Dedifferentiated amniotic fluid mesenchymal stem cell (primary cell): Measurements from ENCODE around the gene VPS29.
A peak's percentile ranks its signal among the peaks of the same experiment; 100 is the strongest.
"Not testable (repeated sequence)": the region's sequence is repeated elsewhere in the genome, so short reads cannot be mapped to it uniquely, and the experiment has no call there.

Source experiments
- DNase-seq: peaks from one replicate; pipeline ENCODE4 v3.0.0-alpha.2; 2016; ENCODE audit errors: extremely low spot score

Gene VPS29

DNA sequence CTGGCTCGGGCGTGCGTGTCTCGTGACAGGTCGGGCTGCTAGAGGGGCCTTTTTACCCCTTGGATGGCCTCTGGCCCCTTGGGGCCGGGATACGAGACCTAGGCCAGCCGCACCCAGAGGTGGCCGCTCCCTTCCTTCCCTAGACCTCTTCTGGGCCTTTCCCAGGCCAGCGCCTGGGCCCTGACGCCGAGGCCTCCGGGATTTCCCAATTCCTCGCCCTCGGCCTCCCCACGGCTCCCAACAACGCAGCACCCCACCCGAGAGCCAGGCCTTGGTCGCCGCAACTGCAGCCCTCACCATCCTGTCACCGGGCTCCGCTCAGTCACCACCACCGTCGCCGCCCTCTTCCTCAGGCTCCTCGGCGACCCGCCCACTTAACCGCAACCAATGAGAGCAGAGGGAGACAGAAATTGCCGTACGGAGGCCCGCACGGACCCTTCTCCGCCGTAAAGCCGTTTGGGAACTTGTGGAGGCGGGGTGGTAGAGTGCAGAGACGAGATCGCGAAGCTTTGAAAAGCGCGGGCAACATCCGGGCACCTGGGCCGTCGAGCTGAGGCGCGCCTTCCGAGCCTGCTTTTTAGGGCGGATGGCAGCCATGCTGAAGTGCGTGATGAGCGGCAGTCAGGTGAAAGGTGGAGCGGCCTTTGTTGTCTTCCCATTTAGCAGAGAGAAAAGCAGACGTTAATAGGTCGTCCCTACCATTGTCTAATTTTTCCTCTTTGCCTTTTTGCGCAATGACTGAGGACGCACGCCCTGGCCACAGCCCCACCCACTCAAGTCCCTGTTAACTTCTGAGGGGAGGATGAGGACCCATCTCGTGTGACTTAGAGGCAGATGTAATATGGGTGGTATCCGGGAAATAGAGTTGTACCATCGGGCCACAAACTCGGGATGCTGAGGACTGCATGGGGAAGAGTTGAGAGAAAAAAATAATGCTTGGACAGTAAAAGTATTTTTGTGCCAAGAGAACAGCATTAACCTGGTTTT is at the start of gene VPS29, which contains the start of gene RAD9B:
Gene VPS29 (minus strand): TSS at position 360 of the 987 bp plus-strand sequence. CDS start 60 bp downstream, at position 300.
Gene RAD9B (plus strand): TSS at position 580 of the 987 bp plus-strand sequence. CDS start 7 bp downstream, at position 587.
- DNase-seq, result peak; percentile 96

GRCh38 chr12:110550981-110551380 is 49.1 kb upstream of the VPS29 start:
- DNase-seq, result no peak

DNA sequence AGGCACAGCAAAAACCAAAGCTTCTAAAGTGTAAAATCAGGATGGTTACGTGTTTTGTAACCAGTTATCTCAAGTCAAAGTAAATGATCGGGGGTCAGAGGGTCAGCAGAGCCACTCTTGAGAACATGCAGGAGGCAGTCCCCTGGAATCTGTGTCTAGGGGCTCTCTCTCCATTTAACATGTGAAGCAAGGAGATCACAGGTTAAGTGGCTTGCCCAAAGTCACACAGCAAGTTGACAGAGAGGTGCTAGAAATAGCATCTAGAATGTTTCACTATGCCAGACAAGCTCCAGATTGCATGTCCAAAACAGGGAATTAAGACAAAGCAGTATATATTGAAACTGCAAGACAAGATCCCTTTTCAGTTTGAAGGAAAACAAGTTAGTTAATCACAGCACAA is 47.8 kb upstream of the VPS29 start:
- DNase-seq, result no peak

GRCh38 chr12:110548678-110549077 is 46.8 kb upstream of the VPS29 start:
- DNase-seq, result peak; percentile 29

- DNase-seq, result no peak
Observed at GRCh38 chr12:110547090-110547489, 45.2 kb upstream of the VPS29 start.

DNA sequence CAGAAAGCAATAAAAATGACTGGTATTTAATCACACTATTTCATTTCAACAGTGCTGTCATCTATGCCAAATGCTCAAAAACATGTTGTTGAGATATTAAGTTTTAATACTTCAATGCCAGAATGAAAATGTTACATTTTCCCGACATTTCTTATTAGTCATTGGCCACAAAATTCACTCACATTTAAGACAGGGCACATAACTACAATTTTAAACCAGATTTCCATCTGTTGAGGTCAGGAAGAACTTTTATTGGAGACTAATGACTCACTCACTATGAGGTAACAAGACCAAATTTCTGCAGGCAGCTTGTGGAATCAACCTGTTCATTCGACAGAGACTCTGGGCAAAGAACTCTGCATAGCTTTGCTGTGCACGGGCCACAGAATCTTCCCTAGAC is 44.4 kb upstream of the VPS29 start:
- peak; percentile 64 for DNase-seq

- DNase-seq, result no peak
Observed at GRCh38 chr12:110545812-110546211, 43.9 kb upstream of the VPS29 start.

DNA sequence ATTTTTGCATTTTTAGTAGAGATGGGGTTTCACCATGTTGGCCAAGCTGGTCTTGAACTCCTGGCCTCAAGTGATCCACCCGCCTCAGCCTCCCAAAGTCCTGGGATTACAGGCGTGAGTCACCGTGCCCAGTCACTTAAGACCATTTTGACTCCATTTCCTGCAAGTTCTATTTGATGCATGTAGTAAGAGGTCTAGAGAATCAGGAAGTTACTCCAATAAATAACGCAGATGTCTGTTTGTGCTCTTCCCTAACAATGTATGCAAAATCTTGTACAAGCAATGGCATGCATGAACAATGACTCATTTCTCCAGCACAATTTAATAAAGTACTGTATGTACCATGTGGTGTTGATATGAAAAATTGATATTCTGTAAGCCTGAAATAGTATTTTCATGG is 43.3 kb upstream of the VPS29 start:
- not testable (repeated sequence) for DNase-seq

GRCh38 chr12:110543965-110544364 is 42.1 kb upstream of the VPS29 start:
- DNase-seq, result no peak

GRCh38 chr12:110543252-110543959 is 41.5 kb upstream of the VPS29 start:
- no peak for DNase-seq

DNA sequence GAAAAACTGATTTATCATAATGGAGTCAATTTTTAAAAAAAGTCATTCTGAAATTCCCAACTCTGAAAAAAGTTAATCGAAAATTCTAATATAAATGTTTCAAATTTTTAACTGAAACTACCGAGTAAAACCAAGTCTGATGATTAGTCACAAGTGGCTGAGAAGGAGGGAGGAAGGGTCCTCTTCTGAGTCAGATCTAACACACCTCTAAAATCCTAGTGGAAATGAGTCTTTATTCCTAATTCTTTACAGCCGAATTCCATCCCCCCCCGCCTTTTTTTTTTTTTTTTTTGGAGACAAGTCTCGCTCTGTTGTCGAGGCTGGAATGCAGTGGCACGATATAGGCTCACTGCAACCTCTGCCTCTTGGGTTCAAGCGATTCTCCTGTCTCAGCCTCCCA is 38.1 kb upstream of the VPS29 start:
- no peak for DNase-seq

DNA sequence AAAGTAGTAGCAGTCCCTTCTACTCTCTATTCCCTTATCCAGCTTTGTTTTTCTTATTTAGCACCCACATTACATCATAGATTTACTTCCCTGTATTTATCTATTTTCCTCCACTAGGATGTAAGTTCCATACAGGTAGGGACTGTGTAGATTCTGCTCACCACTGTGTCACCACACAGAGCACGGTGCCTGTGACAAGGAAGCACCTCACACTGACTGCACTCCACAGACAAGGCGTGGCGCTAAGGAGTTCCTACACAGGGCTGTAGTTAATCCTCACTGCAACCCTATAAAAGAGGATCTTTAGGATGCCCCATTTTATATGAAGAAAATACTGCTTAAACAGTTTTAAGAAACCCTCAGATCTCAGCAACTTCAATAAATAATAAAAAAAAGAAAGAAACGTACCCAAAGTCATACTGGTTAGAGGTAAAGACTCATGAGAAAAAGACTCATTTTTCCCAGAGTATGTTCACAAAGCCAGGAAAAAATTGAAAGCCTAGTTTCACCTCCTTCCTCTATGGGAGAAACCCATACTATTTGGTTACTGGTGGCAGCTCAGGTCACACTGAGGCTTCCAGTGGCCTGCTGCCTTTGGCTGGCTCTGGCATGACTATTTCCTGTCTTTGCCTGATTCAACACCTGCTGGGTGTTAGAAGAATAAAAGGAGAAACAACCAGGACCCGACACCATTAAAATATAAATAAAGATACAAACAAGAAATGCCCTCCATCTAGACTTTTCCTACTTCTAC is 37.1 kb upstream of the VPS29 start:
- DNase-seq, result no peak

DNA sequence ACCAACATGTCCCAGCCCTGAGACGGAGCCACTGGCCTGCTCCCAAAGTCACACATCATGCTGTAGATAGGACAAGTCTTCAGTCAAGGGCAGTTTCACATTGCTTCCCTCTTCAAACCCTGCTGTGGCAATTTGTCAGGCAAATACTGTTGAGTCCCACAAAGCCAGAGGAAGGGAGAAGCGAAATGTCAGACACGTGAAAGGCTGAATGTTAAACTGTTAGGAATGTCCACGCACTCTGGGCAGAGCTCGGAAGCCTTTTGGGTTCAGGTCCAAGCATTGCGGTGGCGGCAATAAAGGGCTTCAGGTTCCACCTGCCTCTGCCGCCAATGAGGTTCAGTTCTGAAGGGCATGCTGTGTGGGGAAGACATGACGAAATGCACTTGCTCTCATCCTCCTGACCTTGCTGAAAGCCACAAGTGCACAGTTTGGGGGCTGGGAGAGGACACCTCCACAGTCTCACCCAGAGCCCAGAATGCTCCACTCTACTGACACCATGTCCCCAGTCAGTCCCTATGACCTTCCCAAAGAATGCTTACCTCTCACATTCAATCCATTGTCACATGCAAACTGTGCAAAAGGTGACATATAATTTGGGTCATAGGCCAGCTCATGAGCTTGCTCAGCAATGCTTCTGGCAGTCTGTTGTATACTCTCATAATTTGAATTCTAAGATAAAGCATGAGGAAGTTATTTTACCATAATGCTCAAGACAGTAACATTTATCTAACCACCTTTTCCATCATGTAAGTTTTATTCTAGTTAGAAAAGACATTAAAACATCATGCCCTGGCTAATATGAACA is 35.9 kb upstream of the VPS29 start:
- DNase-seq, result no peak

DNA sequence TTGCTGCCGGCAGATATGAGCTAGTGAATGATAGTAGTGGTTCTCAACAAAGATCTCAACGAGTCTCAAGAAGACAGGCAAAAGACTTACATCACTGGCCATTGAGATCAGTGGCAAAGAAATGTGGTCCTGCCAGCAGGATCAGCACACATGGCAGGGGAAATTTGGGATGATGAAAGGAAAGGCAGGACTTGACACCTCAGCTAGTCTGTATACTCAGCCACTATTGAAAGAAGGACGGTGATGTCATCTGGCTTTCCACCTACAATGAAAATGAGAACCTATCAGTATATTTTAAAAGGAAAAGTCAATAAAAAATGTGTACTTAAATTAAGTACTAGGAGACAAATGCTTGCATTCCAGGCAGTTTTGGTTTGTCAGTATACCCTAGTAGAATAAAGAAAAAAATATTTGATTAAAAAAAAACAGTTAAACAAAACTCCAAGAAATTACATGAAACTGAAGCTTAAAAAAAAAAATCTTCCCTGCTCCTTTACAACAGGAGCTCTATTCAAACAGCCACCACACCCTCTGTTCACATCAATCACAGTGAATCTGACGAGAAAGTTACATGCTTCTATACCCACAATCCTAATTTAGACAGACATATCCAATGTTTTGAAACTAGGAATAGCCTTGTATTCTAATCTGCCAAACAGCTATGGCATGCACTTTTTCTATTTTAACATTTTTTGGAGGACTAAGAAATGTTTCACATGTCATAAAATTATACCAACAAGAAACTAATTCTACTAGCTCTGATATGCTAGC is 35.1 kb upstream of the VPS29 start:
- DNase-seq, result no peak

DNA sequence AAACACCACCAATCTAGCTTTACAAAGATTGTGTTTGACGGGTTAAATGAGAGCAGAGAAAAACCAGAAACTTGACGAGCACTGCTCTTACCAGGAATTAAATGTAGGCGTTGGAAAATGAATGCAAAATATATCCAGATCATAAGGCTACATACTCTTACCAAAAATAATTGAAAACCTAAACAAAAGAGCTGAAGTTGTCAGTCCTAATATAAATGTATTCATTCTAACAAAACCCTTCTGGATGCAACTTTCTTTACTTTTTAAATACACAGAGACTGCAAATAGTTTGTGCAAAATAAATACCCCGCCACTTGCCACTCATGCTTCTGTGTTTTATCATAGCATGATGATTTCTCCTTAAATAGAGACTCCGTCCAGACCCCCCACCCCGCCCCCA is 32.9 kb upstream of the VPS29 start:
- DNase-seq, result peak; percentile 57

- no peak for DNase-seq
Observed at GRCh38 chr12:110533607-110534006, 31.7 kb upstream of the VPS29 start.

DNA sequence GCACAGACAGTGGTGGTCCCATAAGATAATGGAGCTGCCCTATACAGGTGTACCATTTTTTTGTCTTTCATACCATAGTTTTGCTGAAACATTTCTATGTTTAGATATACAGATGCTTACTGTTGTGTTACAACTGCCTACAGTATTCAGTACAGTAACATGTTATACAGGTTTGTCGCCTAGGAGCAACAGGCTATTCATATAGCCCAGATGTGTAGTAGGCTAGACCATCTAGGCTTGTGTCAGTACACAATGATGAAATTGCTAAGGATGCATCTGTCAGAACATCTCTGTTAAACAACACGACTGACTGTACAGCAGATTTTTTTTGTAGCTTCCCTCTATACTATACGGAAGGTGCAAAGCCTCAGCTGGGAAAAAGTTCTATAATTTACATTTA is 30.7 kb upstream of the VPS29 start:
- no peak for DNase-seq

- DNase-seq, result no peak
Observed at GRCh38 chr12:110531741-110532333, 29.9 kb upstream of the VPS29 start.

DNA sequence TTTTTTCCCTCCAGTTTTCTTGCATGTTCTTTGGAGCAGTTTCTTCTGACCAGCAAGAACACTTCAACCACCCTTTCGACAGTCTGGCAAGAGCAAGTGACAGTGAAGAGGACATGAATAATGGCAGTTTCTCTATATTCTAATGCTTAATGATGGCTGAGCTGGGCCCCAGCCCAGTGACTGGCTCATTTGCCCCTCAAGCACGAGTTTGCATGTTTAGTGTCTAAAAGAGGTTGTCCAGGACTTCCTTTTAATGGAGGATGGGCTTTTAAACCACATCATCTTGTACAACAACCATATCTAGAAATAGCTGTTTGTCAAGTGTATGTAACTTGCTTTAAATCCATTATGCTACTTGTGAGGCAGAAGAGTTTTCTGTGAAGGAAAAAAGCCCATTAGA is 28.6 kb upstream of the VPS29 start:
- DNase-seq, result no peak

- no peak for DNase-seq
Observed at GRCh38 chr12:110528277-110528839, 26.4 kb upstream of the VPS29 start.
